ENCODE data around the gene GRPR. TPM values are rescaled to one million over a fixed set of nuclear protein-coding genes. Genes with fewer than 3 reads are reported as not detected.
A peak's percentile ranks its signal among the peaks of the same experiment; 100 is the strongest.

The GRPR gene
- total RNA-seq (2013; cell fraction: nucleolus; rRNA removed): 0.25 and 0.49 TPM in 2 replicates
- 0.16 and 0.17 TPM in 2 replicates for total RNA-seq (2014; rRNA removed)
- total RNA-seq (2014; rRNA removed; fragmentation: Illumina TruSeq; extraction: Trizol): 0.32 and 0.54 TPM in 2 replicates
- 0.10 and 0.51 TPM in 2 replicates for total RNA-seq (2021)
- not detected for polyA plus RNA-seq (2011; ENCODE audit: low read depth)
- polyA plus RNA-seq (2011; rRNA removed): 2.8 and 3.7 TPM in 2 replicates
- polyA plus RNA-seq (2011; cell fraction: cytosol; rRNA removed): 4.8 and 5.3 TPM in 2 replicates
- 5.2 TPM in 2 replicates for polyA plus RNA-seq (2011; cell fraction: nucleus; rRNA removed)
- polyA plus RNA-seq (2012): 0.15 and 0.23 TPM in 2 replicates
- polyA plus RNA-seq (2014; fragmentation: Illumina TruSeq; extraction: Trizol): 0.82 and 1.1 TPM in 2 replicates
- polyA plus RNA-seq (2014; fragmentation: Nextera tagmentation; extraction: Ambion mirVana): under 1 TPM in 1 of 2 experiments, not detected in 1; 0.21 TPM
- polyA plus RNA-seq (2014; rRNA removed): 0.48 and 0.55 TPM in 2 replicates
- under 1 TPM; 0.14 to 0.21 TPM for polyA plus RNA-seq (2016; fragmentation: Nextera tagmentation; extraction: Ambion mirVana)
- polyA minus RNA-seq (2011; rRNA and poly(A)+ RNA removed): 7.7 and 8.0 TPM in 2 replicates
- 2.0 and 3.2 TPM in 2 replicates for polyA minus RNA-seq (2011; cell fraction: cytosol; rRNA and poly(A)+ RNA removed)
- 5.6 and 9.0 TPM in 2 replicates for polyA minus RNA-seq (2011; cell fraction: nucleus; rRNA and poly(A)+ RNA removed)
- percentile 24 among the genes with signal in this experiment for Bru-seq, nascent RNA
- percentile 25 among the genes with signal in this experiment for BruChase-seq, experiment 1, labeled RNA remaining after a 6-hour chase
- BruChase-seq, experiment 2, labeled RNA remaining after a 2-hour chase: percentile 23 among the genes with signal in this experiment
- long read RNA-seq, experiment 1, partial matches to known transcripts: 0 of 2 reads
- long read RNA-seq, experiment 1, other reads (novel, unspliced or antisense): 0 of 2 reads
- long read RNA-seq, experiment 2, partial matches to known transcripts: 0 of 6 reads
- long read RNA-seq, experiment 2, other reads (novel, unspliced or antisense): 2 of 6 reads

DNA sequence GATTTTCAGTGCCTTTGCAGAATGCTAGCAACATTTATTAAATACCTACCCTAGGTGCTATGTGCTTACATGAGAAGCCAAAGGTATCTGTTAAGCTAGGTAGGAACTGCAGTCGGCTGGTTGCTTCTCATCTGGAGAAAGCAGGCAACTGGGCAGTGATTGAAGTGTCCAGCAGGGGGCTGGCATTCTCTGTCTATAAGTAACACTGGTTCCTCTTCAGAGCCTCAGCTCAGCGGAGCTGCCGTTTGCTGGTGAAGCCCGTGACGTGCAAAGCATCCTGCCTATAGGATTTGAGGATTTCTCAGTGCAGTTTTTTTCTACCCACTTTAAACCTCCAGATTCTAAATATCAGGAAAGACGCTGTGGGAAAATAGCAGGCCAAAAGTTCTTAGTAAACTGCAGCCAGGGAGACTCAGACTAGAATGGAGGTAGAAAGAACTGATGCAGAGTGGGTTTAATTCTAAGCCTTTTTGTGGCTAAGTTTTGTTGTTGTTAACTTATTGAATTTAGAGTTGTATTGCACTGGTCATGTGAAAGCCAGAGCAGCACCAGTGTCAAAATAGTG is at the start of gene GRPR:
Gene GRPR, plus strand, starts transcription at position 344 of the 565 bp plus-strand sequence. CDS start 389 bp downstream, outside the sequence.
- H4K20me1 ChIP-seq (ENCODE audit: control insufficient read depth, insufficient read depth): no peaks in the 10 kb centered on the region
- RAD21 ChIA-PET (ENCODE audit: unreplicated experiment): interaction anchor here (1.1 to 3.4 kb wide), 8 partner anchors 13 to 322 kb away, joined by 3 to 15 read pairs (median 7); no protein-coding TSS in a partner anchor
- 15% methylated on average over 6 of the region's 6 CpGs for WGBS (ENCODE audit: insufficient coverage, insufficient replicate concordance, low lambda C conversion rate, missing lambda C conversion rate)
- peaks cover 0 to 2% of the 10 kb centered on the region in 2 experiments; a peak in 1 of 4 replicates for H3K27me3 ChIP-seq (replicated peaks in 1 of 2; ENCODE audit: control insufficient read depth in 2 of 2, insufficient read depth in 2 of 2, low read length in 1 of 2)
- BruUV-seq (replicated peaks): no TSS peak
- no peaks in the 10 kb centered on the region for H3K79me2 ChIP-seq (ENCODE audit: control insufficient read depth, insufficient read depth, low read length)
- intact Hi-C loops (cut with micrococcal nuclease; ENCODE audit: unreplicated experiment) (loop anchor here (1.0 to 10.0 kb wide), 4 partner anchors 14 to 439 kb away; no protein-coding TSS in a partner anchor), in situ Hi-C loops (cut with MboI) (no loop called here)
- H3K36me3 ChIP-seq (ENCODE audit: control insufficient read depth in 2 of 2, insufficient read depth in 2 of 2, low read length in 1 of 2): no peaks in the 10 kb centered on the region
- DNase-seq (ENCODE audit: low read depth, low spot score) (no peak), FAIRE-seq (peak; percentile 52), ATAC-seq (peak; percentile 88)
- POLR2A ChIA-PET: no interaction called here
- no peak within 1 kb of the TSS for H3K27ac ChIP-seq (ENCODE audit: control insufficient read depth, insufficient read depth)
- no peak within 1 kb of the TSS for H3K9ac ChIP-seq (ENCODE audit: control insufficient read depth, insufficient read depth, low read length)
- H3K4me3 ChIP-seq: no peak within 1 kb of the TSS
- no peak within 1 kb of the TSS for H2AFZ ChIP-seq (ENCODE audit: control insufficient read depth, low read depth, low read length)
- H3K4me1 ChIP-seq (ENCODE audit: control insufficient read depth, insufficient read depth, low read length): peaks cover 15% of the 10 kb centered on the region
- H3K4me2 ChIP-seq (ENCODE audit: control insufficient read depth, insufficient read depth): no peak within 1 kb of the TSS
- SMC1A ChIA-PET (ENCODE audit: uncharacterized antibody, unreplicated experiment): interaction anchor here (0.5 to 4.8 kb wide), 13 partner anchors 8 to 192 kb away, joined by 3 to 42 read pairs (median 5); no protein-coding TSS in a partner anchor
- peaks cover 2% of the 10 kb centered on the region; the same call in 1 of the 3 replicates for H3K9me3 ChIP-seq (replicated peaks; ENCODE audit: control insufficient read depth, insufficient read depth, low read length)
- CTCF ChIA-PET: interaction anchor here (0.6 to 8.1 kb wide), 23 partner anchors 8 to 384 kb away, joined by 3 to 118 read pairs (median 4); no protein-coding TSS in a partner anchor
- TF ChIP-seq EGR1 (IDR thresholded peaks at IDR 0.05; ENCODE audit: borderline replicate concordance in 1 of 2, low read depth in 2 of 2, low read length in 2 of 2) (0 out of 3 replicates have a peak, but pooled peaks of 1 of the 2 experiments have one; percentile 12), MTA3 (IDR thresholded peaks at IDR 0.05; ENCODE audit: borderline replicate concordance, low read length) (no peak), SMC3 (IDR thresholded peaks at IDR 0.05; ENCODE audit: borderline replicate concordance, low read length) (peak; percentile 72), NFYB (IDR thresholded peaks at IDR 0.05; ENCODE audit: insufficient read depth, low read depth, low read length) (peak; percentile 73; the same call in 1 of the 2 replicates), RAD21 (IDR thresholded peaks at IDR 0.05; ENCODE audit: insufficient read depth, low read depth, low read length) (peak; percentile 61), HDAC6 (IDR thresholded peaks at IDR 0.05; ENCODE audit: unreplicated experiment) (no peak), ZBTB11 (CRISPR knock-in tag; IDR thresholded peaks at IDR 0.05) (no peak), MYC (IDR thresholded peaks at IDR 0.05; ENCODE audit: insufficient read depth, insufficient read length, insufficient replicate concordance, low read length, severe bottlenecking) (no peak), USF2 (IDR thresholded peaks at IDR 0.05; ENCODE audit: borderline replicate concordance, low read depth, low read length) (no peak), NFXL1 (IDR thresholded peaks at IDR 0.05; ENCODE audit: borderline replicate concordance) (no peak)
- TF ChIP-seq, protein P1, sequence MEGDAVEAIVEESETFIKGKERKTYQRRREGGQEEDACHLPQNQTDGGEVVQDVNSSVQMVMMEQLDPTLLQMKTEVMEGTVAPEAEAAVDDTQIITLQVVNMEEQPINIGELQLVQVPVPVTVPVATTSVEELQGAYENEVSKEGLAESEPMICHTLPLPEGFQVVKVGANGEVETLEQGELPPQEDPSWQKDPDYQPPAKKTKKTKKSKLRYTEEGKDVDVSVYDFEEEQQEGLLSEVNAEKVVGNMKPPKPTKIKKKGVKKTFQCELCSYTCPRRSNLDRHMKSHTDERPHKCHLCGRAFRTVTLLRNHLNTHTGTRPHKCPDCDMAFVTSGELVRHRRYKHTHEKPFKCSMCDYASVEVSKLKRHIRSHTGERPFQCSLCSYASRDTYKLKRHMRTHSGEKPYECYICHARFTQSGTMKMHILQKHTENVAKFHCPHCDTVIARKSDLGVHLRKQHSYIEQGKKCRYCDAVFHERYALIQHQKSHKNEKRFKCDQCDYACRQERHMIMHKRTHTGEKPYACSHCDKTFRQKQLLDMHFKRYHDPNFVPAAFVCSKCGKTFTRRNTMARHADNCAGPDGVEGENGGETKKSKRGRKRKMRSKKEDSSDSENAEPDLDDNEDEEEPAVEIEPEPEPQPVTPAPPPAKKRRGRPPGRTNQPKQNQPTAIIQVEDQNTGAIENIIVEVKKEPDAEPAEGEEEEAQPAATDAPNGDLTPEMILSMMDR (IDR thresholded peaks at IDR 0.05 in 2 of 3, conservative IDR thresholded peaks at IDR 0.05 in 1 of 3; ENCODE audit: control insufficient read depth in 2 of 3, extremely low read depth in 1 of 3, insufficient read depth in 1 of 3, low read depth in 3 of 3, low read length in 3 of 3): peak; percentile 76 to 83 (median 79)
